Liver (tissue), 9 donors: ENCODE data around the gene CD36. TPM values are rescaled to one million over a fixed set of nuclear protein-coding genes. Genes with fewer than 3 reads are reported as not detected.

ENCODE experiments used
- DNase-seq: peaks from one replicate; pipeline ENCODE4 v3.0.0-alpha.2; 2017; ENCODE audit warnings: low spot score
- H3K27ac ChIP-seq, 2 donors: one replicate each; pipeline ENCODE4 v1.7.0; 2013; ENCODE audit warnings: inconsistent platforms in 2 of 2, low read length in 2 of 2, control low read depth in 1 of 2, low read depth in 1 of 2, mild to moderate bottlenecking in 1 of 2
- H3K27me3 ChIP-seq, 4 donors: one replicate each; pipeline versions ENCODE4 v1.6.1 to v1.7.0; 2013; ENCODE audit warnings: low read length in 3 of 4, inconsistent platforms in 1 of 4, mild to moderate bottlenecking in 1 of 4, moderate library complexity in 1 of 4; ENCODE audit not compliant: control insufficient read depth in 4 of 4, insufficient read depth in 4 of 4
- H3K36me3 ChIP-seq, 4 donors: one replicate each; pipeline versions ENCODE4 v1.6.1 to v1.7.0; 2013; ENCODE audit warnings: low read length in 3 of 4, mild to moderate bottlenecking in 3 of 4, low read depth in 1 of 4, moderate library complexity in 1 of 4; ENCODE audit not compliant: control insufficient read depth in 4 of 4, insufficient read depth in 3 of 4
- H3K4me1 ChIP-seq, 4 donors: one replicate each; pipeline versions ENCODE4 v1.6.1 to v1.7.0; 2013; ENCODE audit warnings: low read length in 3 of 4, mild to moderate bottlenecking in 3 of 4, moderate library complexity in 1 of 4; ENCODE audit not compliant: control insufficient read depth in 4 of 4, insufficient read depth in 4 of 4
- H3K4me3 ChIP-seq, 3 donors: one replicate each; pipeline versions ENCODE4 v1.6.1 to v1.7.0; 2013; ENCODE audit warnings: low read length in 3 of 3, control low read depth in 1 of 3, low read depth in 1 of 3, mild to moderate bottlenecking in 1 of 3
- H3K9ac ChIP-seq, 2 donors: one replicate each; pipeline ENCODE4 v1.7.0; 2013; ENCODE audit warnings: low read length in 2 of 2, mild to moderate bottlenecking in 2 of 2, moderate library complexity in 2 of 2, control low read depth in 1 of 2, low read depth in 1 of 2
- H3K9me3 ChIP-seq, 4 donors: one replicate each; pipeline versions ENCODE4 v1.6.1 to v1.7.0; 2013; ENCODE audit warnings: low read length in 3 of 4; ENCODE audit not compliant: control insufficient read depth in 4 of 4
- EGR1 ChIP-seq, 2 donors: IDR thresholded peaks; 2 replicates each; pipeline ENCODE4 v1.6.1; 2016 to 2018; ENCODE audit warnings: antibody characterized with exemption in 2 of 2, low read depth in 2 of 2
- FOXA1 ChIP-seq: IDR thresholded peaks from 2 replicates; pipeline ENCODE4 v1.6.1; 2016; ENCODE audit warnings: antibody characterized with exemption
- GABPA ChIP-seq, 2 donors: IDR thresholded peaks in 1 of 2; conservative IDR thresholded peaks in 1 of 2; 2 replicates each; pipeline ENCODE4 v1.6.1; 2016; ENCODE audit warnings: antibody characterized with exemption in 2 of 2, mild to moderate bottlenecking in 1 of 2, moderate library complexity in 1 of 2
- HNF4A ChIP-seq, 2 donors: conservative IDR thresholded peaks; 2 replicates each; pipeline ENCODE4 v1.6.1; 2016; ENCODE audit warnings: antibody characterized with exemption in 2 of 2, mild to moderate bottlenecking in 2 of 2
- HNF4G ChIP-seq: IDR thresholded peaks from 2 replicates; pipeline ENCODE4 v1.6.1; 2016; ENCODE audit warnings: antibody characterized with exemption
- JUND ChIP-seq, 2 donors: IDR thresholded peaks; 2 replicates each; pipeline ENCODE4 v1.6.1; 2016; ENCODE audit warnings: antibody characterized with exemption in 2 of 2
- RAD21 ChIP-seq, 2 donors: IDR thresholded peaks; 2 replicates each; pipeline ENCODE4 v1.6.1; 2016; ENCODE audit warnings: antibody characterized with exemption in 2 of 2, mild to moderate bottlenecking in 2 of 2
- SP1 ChIP-seq: IDR thresholded peaks from 2 replicates; pipeline ENCODE4 v1.6.1; 2018; ENCODE audit warnings: antibody characterized with exemption, mild to moderate bottlenecking
- TAF1 ChIP-seq: conservative IDR thresholded peaks from 2 replicates; pipeline ENCODE4 v1.6.1; 2016; ENCODE audit warnings: antibody characterized with exemption, mild to moderate bottlenecking
- WGBS: extraction: QIAGEN DNeasy Blood & Tissue Kit; methylation state at CpG from one replicate; pipeline ENCODE4 v1.1.7; 2013; 5-methylcytosine and 5-hydroxymethylcytosine counted together
- polyA plus RNA-seq, 2 donors: library from polyadenylated mRNA; stranded (reverse) in 1 of 2; unstranded in 1 of 2; fragments of 200-250 nt in 1 of 2; fragments of >200 nt in 1 of 2; fragmentation: Nextera tagmentation in 1 of 2; extraction: Ambion mirVana in 1 of 2; gene quantifications; one replicate each; pipeline versions ENCODE4 v1.2.1 to v1.2.3, GENCODE V29; 2013 to 2015
- total RNA-seq, 2 donors: library from RNA; depleted of rRNA; stranded (reverse); fragments of >200 nt; gene quantifications; one replicate each; pipeline ENCODE4 v1.2.3, GENCODE V29; 2014
- TF ChIP-seq, protein P1 (sequence below): IDR thresholded peaks from 2 replicates; pipeline ENCODE4 v1.6.1; 2016; ENCODE audit warnings: antibody characterized with exemption
- TF ChIP-seq, protein P2 (sequence below): IDR thresholded peaks from 2 replicates; pipeline ENCODE4 v1.6.1; 2016; ENCODE audit warnings: antibody characterized with exemption
- TF ChIP-seq, protein P3 (sequence below): IDR thresholded peaks from 2 replicates; pipeline ENCODE4 v1.6.1; 2016; ENCODE audit warnings: antibody characterized with exemption, mild to moderate bottlenecking
- TF ChIP-seq, protein P4 (sequence below): fragments of 150-350 bp; IDR thresholded peaks from 2 replicates; pipeline ENCODE4 v1.5.1; 2017; ENCODE audit warnings: improper control_type of control experiment, low read depth, low read length; ENCODE audit not compliant: missing input control
- donor health status: healthy.
- donor health status: healthy.
- donor health status: healthy.
- donor health status: healthy.
- donor health status: healthy.

Gene CD36
- total and polyA plus RNA-seq, 4 donors = 21.6 to 597 (median 54.5) TPM

DNA sequence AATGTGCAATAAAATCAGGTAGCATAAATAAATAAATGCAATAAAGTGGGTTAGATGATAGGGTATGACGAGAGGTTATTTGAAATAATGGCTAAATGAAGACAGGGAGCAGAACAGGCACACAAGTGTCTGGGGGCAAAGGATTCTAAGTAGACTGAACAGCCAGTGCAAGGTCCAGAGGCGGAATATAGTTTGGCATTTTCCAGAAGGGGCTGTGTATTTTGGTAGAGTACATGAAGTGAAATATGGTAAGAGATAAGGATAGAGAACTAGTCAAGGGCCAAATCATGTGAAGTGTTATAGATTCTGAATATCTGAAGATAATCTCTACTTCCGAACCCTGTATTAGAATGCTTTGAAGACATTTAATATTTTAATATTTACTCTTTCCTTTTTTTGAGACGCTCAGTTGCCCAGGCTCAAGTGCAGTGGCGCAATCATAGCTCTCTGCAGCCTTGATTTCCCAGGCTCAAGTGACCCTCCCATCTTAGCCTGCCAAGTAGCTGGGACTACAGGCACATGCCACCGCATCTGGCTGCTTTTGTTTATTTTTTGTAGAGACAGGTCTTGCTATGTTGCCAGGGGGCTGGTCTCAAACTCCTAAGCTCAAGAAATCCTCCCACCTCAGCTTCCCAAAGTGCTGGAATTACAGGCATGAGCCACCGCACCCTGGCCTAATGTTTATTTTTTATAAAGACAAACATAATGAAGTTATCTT lies 44.4 kb upstream of the CD36 start:
- H3K4me1 ChIP-seq = no peaks in the 10 kb centered on the region
- TF ChIP-seq, protein P1, sequence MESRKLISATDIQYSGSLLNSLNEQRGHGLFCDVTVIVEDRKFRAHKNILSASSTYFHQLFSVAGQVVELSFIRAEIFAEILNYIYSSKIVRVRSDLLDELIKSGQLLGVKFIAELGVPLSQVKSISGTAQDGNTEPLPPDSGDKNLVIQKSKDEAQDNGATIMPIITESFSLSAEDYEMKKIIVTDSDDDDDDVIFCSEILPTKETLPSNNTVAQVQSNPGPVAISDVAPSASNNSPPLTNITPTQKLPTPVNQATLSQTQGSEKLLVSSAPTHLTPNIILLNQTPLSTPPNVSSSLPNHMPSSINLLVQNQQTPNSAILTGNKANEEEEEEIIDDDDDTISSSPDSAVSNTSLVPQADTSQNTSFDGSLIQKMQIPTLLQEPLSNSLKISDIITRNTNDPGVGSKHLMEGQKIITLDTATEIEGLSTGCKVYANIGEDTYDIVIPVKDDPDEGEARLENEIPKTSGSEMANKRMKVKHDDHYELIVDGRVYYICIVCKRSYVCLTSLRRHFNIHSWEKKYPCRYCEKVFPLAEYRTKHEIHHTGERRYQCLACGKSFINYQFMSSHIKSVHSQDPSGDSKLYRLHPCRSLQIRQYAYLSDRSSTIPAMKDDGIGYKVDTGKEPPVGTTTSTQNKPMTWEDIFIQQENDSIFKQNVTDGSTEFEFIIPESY = no peak
- TF ChIP-seq GABPA (IDR thresholded peaks at IDR 0.05 in 1 of 2, conservative IDR thresholded peaks at IDR 0.05 in 1 of 2) = no peak
- TF ChIP-seq HNF4A (conservative IDR thresholded peaks at IDR 0.05) = no peak
- no peak for TF ChIP-seq JUND (IDR thresholded peaks at IDR 0.05)
- no peak for TF ChIP-seq SP1
- TF ChIP-seq, protein P2, sequence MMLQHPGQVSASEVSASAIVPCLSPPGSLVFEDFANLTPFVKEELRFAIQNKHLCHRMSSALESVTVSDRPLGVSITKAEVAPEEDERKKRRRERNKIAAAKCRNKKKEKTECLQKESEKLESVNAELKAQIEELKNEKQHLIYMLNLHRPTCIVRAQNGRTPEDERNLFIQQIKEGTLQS = no peak
- 85% methylated on average over 7 of the region's 7 CpGs for WGBS
- no peaks in the 10 kb centered on the region for H3K27me3 ChIP-seq
- DNase-seq = no peak
- H3K27ac ChIP-seq = no peak overlapping the region
- H3K4me3 ChIP-seq = no peak overlapping the region
- no peak overlapping the region for H3K9ac ChIP-seq
- H3K36me3 ChIP-seq = no peaks in the 10 kb centered on the region
- no peaks in the 10 kb centered on the region for H3K9me3 ChIP-seq

DNA sequence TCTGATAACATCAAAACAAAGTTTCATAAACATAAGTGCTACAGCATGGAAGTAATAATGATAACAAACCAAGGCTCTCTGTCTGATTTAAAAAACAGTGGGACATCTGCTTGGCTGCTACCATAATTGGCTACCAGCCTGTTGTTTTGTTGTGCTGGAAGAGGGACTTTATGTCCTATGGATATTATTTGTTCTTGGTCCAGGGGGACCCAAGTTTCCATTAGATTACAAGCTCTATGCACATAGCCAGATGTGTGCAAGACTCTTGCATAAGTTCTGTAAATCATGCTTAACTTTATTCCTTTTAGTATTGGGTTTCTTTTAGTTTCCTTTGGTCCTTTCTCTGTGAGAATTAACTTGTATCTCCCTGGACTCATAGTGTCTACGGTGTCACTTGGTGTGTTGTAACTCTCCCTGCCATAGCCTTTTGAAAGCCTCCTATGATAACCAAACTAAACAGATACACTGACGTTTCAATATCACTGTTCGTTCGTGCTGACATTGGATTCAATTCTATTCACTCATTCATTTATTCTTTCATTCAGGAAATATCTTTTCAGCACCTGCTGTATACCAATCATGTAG lies 41.4 kb upstream of the CD36 start:
- Histone ChIP-seq H3K4me3 (no peak overlapping the region), H3K9me3 (no peaks in the 10 kb centered on the region), H3K9ac (no peak overlapping the region), H3K36me3 (no peaks in the 10 kb centered on the region), H3K4me1 (no peaks in the 10 kb centered on the region), H3K27me3 (no peaks in the 10 kb centered on the region), H3K27ac (no peak overlapping the region)
- WGBS = 74% methylated on average over 4 of the region's 4 CpGs
- DNase-seq = no peak
- TF ChIP-seq SP1 (no peak), EGR1 (IDR thresholded peaks at IDR 0.05; ENCODE audit: low read depth in 2 of 2) (no peak), RAD21 (IDR thresholded peaks at IDR 0.05) (no peak), HNF4G (no peak), TAF1 (no peak), FOXA1 (no peak)
- TF ChIP-seq, protein P2 = no peak
- TF ChIP-seq, protein P3, sequence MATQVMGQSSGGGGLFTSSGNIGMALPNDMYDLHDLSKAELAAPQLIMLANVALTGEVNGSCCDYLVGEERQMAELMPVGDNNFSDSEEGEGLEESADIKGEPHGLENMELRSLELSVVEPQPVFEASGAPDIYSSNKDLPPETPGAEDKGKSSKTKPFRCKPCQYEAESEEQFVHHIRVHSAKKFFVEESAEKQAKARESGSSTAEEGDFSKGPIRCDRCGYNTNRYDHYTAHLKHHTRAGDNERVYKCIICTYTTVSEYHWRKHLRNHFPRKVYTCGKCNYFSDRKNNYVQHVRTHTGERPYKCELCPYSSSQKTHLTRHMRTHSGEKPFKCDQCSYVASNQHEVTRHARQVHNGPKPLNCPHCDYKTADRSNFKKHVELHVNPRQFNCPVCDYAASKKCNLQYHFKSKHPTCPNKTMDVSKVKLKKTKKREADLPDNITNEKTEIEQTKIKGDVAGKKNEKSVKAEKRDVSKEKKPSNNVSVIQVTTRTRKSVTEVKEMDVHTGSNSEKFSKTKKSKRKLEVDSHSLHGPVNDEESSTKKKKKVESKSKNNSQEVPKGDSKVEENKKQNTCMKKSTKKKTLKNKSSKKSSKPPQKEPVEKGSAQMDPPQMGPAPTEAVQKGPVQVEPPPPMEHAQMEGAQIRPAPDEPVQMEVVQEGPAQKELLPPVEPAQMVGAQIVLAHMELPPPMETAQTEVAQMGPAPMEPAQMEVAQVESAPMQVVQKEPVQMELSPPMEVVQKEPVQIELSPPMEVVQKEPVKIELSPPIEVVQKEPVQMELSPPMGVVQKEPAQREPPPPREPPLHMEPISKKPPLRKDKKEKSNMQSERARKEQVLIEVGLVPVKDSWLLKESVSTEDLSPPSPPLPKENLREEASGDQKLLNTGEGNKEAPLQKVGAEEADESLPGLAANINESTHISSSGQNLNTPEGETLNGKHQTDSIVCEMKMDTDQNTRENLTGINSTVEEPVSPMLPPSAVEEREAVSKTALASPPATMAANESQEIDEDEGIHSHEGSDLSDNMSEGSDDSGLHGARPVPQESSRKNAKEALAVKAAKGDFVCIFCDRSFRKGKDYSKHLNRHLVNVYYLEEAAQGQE = no peak
- TF ChIP-seq, protein P4, sequence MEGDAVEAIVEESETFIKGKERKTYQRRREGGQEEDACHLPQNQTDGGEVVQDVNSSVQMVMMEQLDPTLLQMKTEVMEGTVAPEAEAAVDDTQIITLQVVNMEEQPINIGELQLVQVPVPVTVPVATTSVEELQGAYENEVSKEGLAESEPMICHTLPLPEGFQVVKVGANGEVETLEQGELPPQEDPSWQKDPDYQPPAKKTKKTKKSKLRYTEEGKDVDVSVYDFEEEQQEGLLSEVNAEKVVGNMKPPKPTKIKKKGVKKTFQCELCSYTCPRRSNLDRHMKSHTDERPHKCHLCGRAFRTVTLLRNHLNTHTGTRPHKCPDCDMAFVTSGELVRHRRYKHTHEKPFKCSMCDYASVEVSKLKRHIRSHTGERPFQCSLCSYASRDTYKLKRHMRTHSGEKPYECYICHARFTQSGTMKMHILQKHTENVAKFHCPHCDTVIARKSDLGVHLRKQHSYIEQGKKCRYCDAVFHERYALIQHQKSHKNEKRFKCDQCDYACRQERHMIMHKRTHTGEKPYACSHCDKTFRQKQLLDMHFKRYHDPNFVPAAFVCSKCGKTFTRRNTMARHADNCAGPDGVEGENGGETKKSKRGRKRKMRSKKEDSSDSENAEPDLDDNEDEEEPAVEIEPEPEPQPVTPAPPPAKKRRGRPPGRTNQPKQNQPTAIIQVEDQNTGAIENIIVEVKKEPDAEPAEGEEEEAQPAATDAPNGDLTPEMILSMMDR = no peak
